K562 (cell line): ENCODE measurements around the gene NINJ2. TPM values are rescaled to one million over a fixed set of nuclear protein-coding genes. Genes with fewer than 3 reads are reported as not detected.
A peak's percentile ranks its signal among the peaks of the same experiment; 100 is the strongest.

Source experiments
- ATF1 ChIP-seq, 2 experiments: fragments of 450-650 bp in 1 of 2; IDR thresholded peaks; 2 replicates each; pipeline ENCODE4 v1.6.1; 2016; ENCODE audit warnings: missing compliant biosample characterization in 1 of 2, missing genetic modification characterization in 1 of 2
- BCL6 ChIP-seq: fragments of 250-450 bp; sonication (Bioruptor Pico); IDR thresholded peaks from 2 replicates; pipeline ENCODE4 v1.4.0; 2020
- C11orf30 ChIP-seq: fragments of 450-650 bp; IDR thresholded peaks from 2 replicates; pipeline ENCODE4 v1.6.1; 2016; ENCODE audit warnings: low read depth, mild to moderate bottlenecking
- CBFA2T3 ChIP-seq: fragments of 450-650 bp; IDR thresholded peaks from 2 replicates; pipeline ENCODE4 v1.6.1; 2017
- CHD1 ChIP-seq: fragments of 200-600 bp; sonication (generic); IDR thresholded peaks from one replicate; pipeline ENCODE4 v1.6.1; 2012; ENCODE audit warnings: mild to moderate bottlenecking, moderate library complexity, low read length, inconsistent platforms
- EZH2 ChIP-seq: IDR thresholded peaks from 2 replicates; pipeline ENCODE4 v1.6.1; 2012; ENCODE audit warnings: low read depth, mild to moderate bottlenecking, inconsistent platforms, low read length, borderline replicate concordance
- JUN ChIP-seq, 2 experiments: sonication (generic) in 1 of 2; formaldehyde crosslinking in 1 of 2; IDR thresholded peaks; 2 replicates each; pipeline versions ENCODE4 v1.6.1 to v1.8.0; 2012 to 2022; ENCODE audit warnings: borderline replicate concordance in 2 of 2, mild to moderate bottlenecking in 2 of 2, improper control_type of control experiment in 1 of 2, low read depth in 1 of 2, low read length in 1 of 2, missing genetic modification reagents in 1 of 2
- LEF1 ChIP-seq: fragments of 450-650 bp; IDR thresholded peaks from 2 replicates; pipeline ENCODE4 v1.6.1; 2016; ENCODE audit warnings: mild to moderate bottlenecking
- MAFF ChIP-seq: IDR thresholded peaks from 2 replicates; pipeline ENCODE4 v1.6.1; 2012; ENCODE audit warnings: low read length, improper control_type of control experiment
- MTA2 ChIP-seq: fragments of 450-650 bp; IDR thresholded peaks from 2 replicates; pipeline ENCODE4 v1.6.1; 2016; ENCODE audit warnings: low read depth
- MTA3 ChIP-seq: fragments of 450-650 bp; formaldehyde crosslinking; IDR thresholded peaks from 2 replicates; pipeline ENCODE4 v1.6.1; 2017; ENCODE audit warnings: mild to moderate bottlenecking, borderline replicate concordance
- NCOA1 ChIP-seq: fragments of 450-650 bp; IDR thresholded peaks from 2 replicates; pipeline ENCODE4 v1.6.1; 2016; ENCODE audit warnings: low read depth
- NFE2L1 ChIP-seq: fragments of 450-650 bp; IDR thresholded peaks from 2 replicates; pipeline ENCODE4 v1.6.1; 2016; ENCODE audit warnings: missing genetic modification characterization, low read depth, mild to moderate bottlenecking, missing compliant biosample characterization, moderate library complexity, borderline replicate concordance
- NR2C1 ChIP-seq, 2 experiments: fragments of 450-650 bp; IDR thresholded peaks; 2 replicates each; pipeline ENCODE4 v1.6.1; 2017; ENCODE audit warnings: mild to moderate bottlenecking in 2 of 2, antibody characterized with exemption in 1 of 2, inconsistent platforms in 1 of 2, missing compliant biosample characterization in 1 of 2, missing genetic modification characterization in 1 of 2
- RHOXF2B ChIP-seq: fragments of 250-450 bp; sonication (Bioruptor Pico); conservative IDR thresholded peaks from 2 replicates; pipeline ENCODE4 v1.5.1; 2021
- SETDB1 ChIP-seq: IDR thresholded peaks from one replicate; pipeline ENCODE4 v1.6.1; 2012; ENCODE audit warnings: low read length, control low read depth, inconsistent platforms
- SMAD4 ChIP-seq: fragments of 250-450 bp; sonication (Bioruptor Pico); conservative IDR thresholded peaks from 2 replicates; pipeline ENCODE4 v1.8.0; 2021; ENCODE audit warnings: inconsistent platforms, mild to moderate bottlenecking, moderate library complexity
- SMARCC2 ChIP-seq: fragments of 450-650 bp; IDR thresholded peaks from 2 replicates; pipeline ENCODE4 v1.6.1; 2017; ENCODE audit warnings: antibody characterized with exemption, moderate library complexity, mild to moderate bottlenecking, low read depth
- SRSF9 ChIP-seq: fragments of 200-400 bp; formaldehyde crosslinking; IDR thresholded peaks from 2 replicates; pipeline ENCODE4 v1.6.1; 2017; ENCODE audit warnings: low read depth, low read length, borderline replicate concordance
- THRAP3 ChIP-seq: fragments of 450-650 bp; IDR thresholded peaks from 2 replicates; pipeline ENCODE4 v1.6.1; 2016; ENCODE audit warnings: mild to moderate bottlenecking, inconsistent platforms, borderline replicate concordance
- ZBED1 ChIP-seq: IDR thresholded peaks from 2 replicates; pipeline ENCODE4 v1.6.1; 2014
- ZC3H8 ChIP-seq: fragments of 450-650 bp; IDR thresholded peaks from 2 replicates; pipeline ENCODE4 v1.6.1; 2017
- ZHX1 ChIP-seq: fragments of 150-350 bp; conservative IDR thresholded peaks from 2 replicates; pipeline ENCODE4 v1.6.1; 2014; ENCODE audit warnings: low read length
- ZNF696 ChIP-seq: fragments of 250-450 bp; sonication (Bioruptor Pico); conservative IDR thresholded peaks from 2 replicates; pipeline ENCODE4 v1.4.0; 2020; ENCODE audit warnings: mild to moderate bottlenecking, moderate library complexity
- polyA plus RNA-seq, 8 experiments: library from polyadenylated mRNA; depleted of rRNA in 4 of 8; stranded (reverse) in 5 of 8; unstranded in 3 of 8; fragments of >200 nt; fragmentation: Nextera tagmentation in 2 of 8; fragmentation: Illumina TruSeq in 1 of 8; extraction: Ambion mirVana in 2 of 8; extraction: Trizol in 1 of 8; gene quantifications; 2 replicates each; pipeline versions ENCODE4 v1.2.1 to v1.2.3, GENCODE V29; 2011 to 2014; ENCODE audit warnings: inconsistent platforms in 1 of 8, missing spikeins in 1 of 8
- total RNA-seq, 7 experiments: library from RNA; depleted of rRNA in 6 of 7; stranded (reverse); fragments of >200 nt in 6 of 7; fragmentation: Illumina TruSeq in 2 of 7; extraction: Trizol in 2 of 7; gene quantifications; 2 replicates each; pipeline versions ENCODE4 v1.2.1 to v1.2.3, GENCODE V29; 2011 to 2021; ENCODE audit warnings: low replicate concordance in 1 of 7
- TF ChIP-seq, protein P1 (sequence below): fragments of 450-650 bp; IDR thresholded peaks from 2 replicates; pipeline ENCODE4 v1.6.1; 2018; ENCODE audit warnings: mild to moderate bottlenecking, low read depth; ENCODE audit not compliant: partially characterized antibody
- TF ChIP-seq, protein P2 (sequence below): fragments of 450-650 bp; IDR thresholded peaks from 2 replicates; pipeline ENCODE4 v1.6.1; 2016; ENCODE audit warnings: antibody characterized with exemption

NINJ2 gene
- total and polyA plus RNA-seq, 9 of the 15 experiments (the other 6 are each of a cell fraction or from before 2014, with no cell fraction given): 2.6 to 16.0 (median 4.5) TPM

DNA sequence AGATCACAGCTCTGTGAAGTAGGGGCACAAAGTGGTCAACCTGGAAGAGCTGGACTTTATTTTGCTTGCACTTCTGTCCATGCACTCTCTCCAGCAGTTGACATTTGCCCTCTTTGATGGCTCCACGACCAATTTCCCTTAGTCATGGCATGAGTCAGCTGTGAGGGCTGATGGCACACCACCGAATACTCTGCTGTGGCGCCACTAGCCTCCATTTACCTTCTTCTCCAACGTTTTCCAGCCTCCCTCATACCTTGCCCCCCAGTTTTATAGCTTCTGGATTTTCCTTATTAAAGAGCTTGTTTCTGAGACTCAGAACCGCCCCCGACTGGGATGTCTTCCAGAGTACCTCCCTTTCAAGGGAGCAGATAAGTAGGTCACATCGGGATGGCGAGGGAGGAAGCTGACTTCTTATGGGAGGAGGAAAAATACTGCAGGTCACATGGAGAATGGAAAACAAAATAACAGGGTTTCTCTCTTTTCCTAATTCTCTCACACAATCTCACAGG lies 17.6 kb downstream of the NINJ2 start (continued):
- no peak for TF ChIP-seq ATF1 (CRISPR knock-in tag; IDR thresholded peaks at IDR 0.05)
- TF ChIP-seq ATF1 (tag; IDR thresholded peaks at IDR 0.05): 0 out of 2 replicates have a peak, but pooled peaks have one; percentile 9
- TF ChIP-seq LEF1: peak; percentile 29; the same call in 1 of the 2 replicates
- TF ChIP-seq SMAD4 (CRISPR knock-in tag): peak; percentile 56
- TF ChIP-seq JUN (IDR thresholded peaks at IDR 0.05; ENCODE audit: borderline replicate concordance, low read depth, low read length): peak; percentile 61; the same call in 1 of the 2 replicates
- no peak for TF ChIP-seq JUN (CRISPR knock-in tag; IDR thresholded peaks at IDR 0.05; ENCODE audit: borderline replicate concordance)
- TF ChIP-seq C11orf30: peak; percentile 98
- no peak for TF ChIP-seq ZNF696
- no peak for TF ChIP-seq ZC3H8
- TF ChIP-seq CHD1: no peak
- TF ChIP-seq ZBED1: no peak
- TF ChIP-seq SRSF9: no peak
- no peak for TF ChIP-seq EZH2
- TF ChIP-seq NFE2L1 (tag): peak; percentile 78
- TF ChIP-seq MTA2: peak; percentile 26; the same call in 1 of the 2 replicates
- TF ChIP-seq MTA3: peak; percentile 27; the same call in 1 of the 2 replicates
- TF ChIP-seq BCL6 (CRISPR knock-in tag): 0 out of 2 replicates have a peak, but pooled peaks have one; percentile 54
- no peak for TF ChIP-seq ZHX1
- TF ChIP-seq SETDB1: no peak
- TF ChIP-seq RHOXF2B: no peak
- TF ChIP-seq NR2C1 (IDR thresholded peaks at IDR 0.05): peak; percentile 67
- peak; percentile 80 for TF ChIP-seq NR2C1 (tag; IDR thresholded peaks at IDR 0.05)
- TF ChIP-seq CBFA2T3: peak; percentile 29; the same call in 1 of the 2 replicates
- TF ChIP-seq THRAP3: no peak
- TF ChIP-seq, protein P1, sequence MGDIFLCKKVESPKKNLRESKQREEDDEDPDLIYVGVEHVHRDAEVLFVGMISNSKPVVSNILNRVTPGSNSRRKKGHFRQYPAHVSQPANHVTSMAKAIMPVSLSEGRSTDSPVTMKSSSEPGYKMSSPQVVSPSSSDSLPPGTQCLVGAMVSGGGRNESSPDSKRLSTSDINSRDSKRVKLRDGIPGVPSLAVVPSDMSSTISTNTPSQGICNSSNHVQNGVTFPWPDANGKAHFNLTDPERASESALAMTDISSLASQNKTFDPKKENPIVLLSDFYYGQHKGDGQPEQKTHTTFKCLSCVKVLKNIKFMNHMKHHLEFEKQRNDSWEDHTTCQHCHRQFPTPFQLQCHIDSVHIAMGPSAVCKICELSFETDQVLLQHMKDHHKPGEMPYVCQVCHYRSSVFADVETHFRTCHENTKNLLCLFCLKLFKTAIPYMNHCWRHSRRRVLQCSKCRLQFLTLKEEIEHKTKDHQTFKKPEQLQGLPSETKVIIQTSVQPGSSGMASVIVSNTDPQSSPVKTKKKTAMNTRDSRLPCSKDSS: no peak
- TF ChIP-seq MAFF: peak; percentile 96
- peak; percentile 77 for TF ChIP-seq SMARCC2
- TF ChIP-seq, protein P2, sequence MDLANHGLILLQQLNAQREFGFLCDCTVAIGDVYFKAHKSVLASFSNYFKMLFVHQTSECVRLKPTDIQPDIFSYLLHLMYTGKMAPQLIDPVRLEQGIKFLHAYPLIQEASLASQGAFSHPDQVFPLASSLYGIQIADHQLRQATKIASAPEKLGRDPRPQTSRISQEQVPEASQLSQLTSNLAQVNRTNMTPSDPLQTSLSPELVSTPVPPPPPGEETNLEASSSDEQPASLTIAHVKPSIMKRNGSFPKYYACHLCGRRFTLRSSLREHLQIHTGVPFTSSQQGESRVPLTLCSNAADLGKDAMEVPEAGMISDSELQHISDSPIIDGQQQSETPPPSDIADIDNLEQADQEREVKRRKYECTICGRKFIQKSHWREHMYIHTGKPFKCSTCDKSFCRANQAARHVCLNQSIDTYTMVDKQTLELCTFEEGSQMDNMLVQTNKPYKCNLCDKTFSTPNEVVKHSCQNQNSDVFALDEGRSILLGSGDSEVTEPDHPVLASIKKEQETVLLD: 0 out of 2 replicates have a peak, but pooled peaks have one; percentile 23
- no peak for TF ChIP-seq NCOA1
